GM23338 (cell line): ENCODE results near the gene POLR3A.

Experiments used
- EZH2 ChIP-seq: fragments of 200-600 bp; sonication (generic); IDR thresholded peaks from one replicate; pipeline ENCODE4 v1.8.0; 2017; ENCODE audit warnings: antibody characterized with exemption, mild to moderate bottlenecking, low read depth; ENCODE audit not compliant: unreplicated experiment
- EZH2phosphoT487 ChIP-seq: fragments of 200-600 bp; sonication (generic); IDR thresholded peaks from one replicate; pipeline ENCODE4 v1.8.1; 2018; ENCODE audit warnings: antibody characterized with exemption; ENCODE audit not compliant: unreplicated experiment

DNA sequence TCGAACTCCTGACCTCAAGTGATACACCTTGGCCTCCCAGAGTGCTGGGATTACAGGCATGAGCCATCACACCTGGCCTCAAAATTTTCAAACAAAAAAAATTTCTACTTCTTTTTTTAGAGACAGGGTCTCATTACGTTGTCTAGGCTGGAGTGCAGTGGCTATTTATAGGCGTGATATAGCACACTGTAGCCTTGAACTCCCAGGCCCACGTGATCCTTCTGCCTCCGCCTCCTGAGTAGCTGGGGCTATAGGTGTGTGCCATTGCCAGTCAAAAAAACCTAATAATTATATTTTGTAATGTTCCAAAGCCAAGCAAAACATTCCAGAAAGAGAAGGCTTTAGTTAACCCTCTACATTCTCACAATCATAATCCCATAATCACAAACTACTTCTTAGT is 13.8 kb downstream of the POLR3A start:
- TF ChIP-seq EZH2phosphoT487 (no peak), EZH2 (no peak)
